Liver (tissue), 9 donors: ENCODE measurements around the gene PHACTR4. TPM values are rescaled to one million over a fixed set of nuclear protein-coding genes. Genes with fewer than 3 reads are reported as not detected.
A peak's percentile ranks its signal among the peaks of the same experiment; 100 is the strongest.
"Not testable (repeated sequence)": the region's sequence is repeated elsewhere in the genome, so short reads cannot be mapped to it uniquely, and the experiment has no call there.

Experiments
- DNase-seq: peaks from one replicate; pipeline ENCODE4 v3.0.0-alpha.2; 2017; ENCODE audit warnings: low spot score
- H3K27ac ChIP-seq, 2 donors: one replicate each; pipeline ENCODE4 v1.7.0; 2013; ENCODE audit warnings: inconsistent platforms in 2 of 2, low read length in 2 of 2, control low read depth in 1 of 2, low read depth in 1 of 2, mild to moderate bottlenecking in 1 of 2
- H3K27me3 ChIP-seq, 4 donors: one replicate each; pipeline versions ENCODE4 v1.6.1 to v1.7.0; 2013; ENCODE audit warnings: low read length in 3 of 4, inconsistent platforms in 1 of 4, mild to moderate bottlenecking in 1 of 4, moderate library complexity in 1 of 4; ENCODE audit not compliant: control insufficient read depth in 4 of 4, insufficient read depth in 4 of 4
- H3K36me3 ChIP-seq, 4 donors: one replicate each; pipeline versions ENCODE4 v1.6.1 to v1.7.0; 2013; ENCODE audit warnings: low read length in 3 of 4, mild to moderate bottlenecking in 3 of 4, low read depth in 1 of 4, moderate library complexity in 1 of 4; ENCODE audit not compliant: control insufficient read depth in 4 of 4, insufficient read depth in 3 of 4
- H3K4me1 ChIP-seq, 4 donors: one replicate each; pipeline versions ENCODE4 v1.6.1 to v1.7.0; 2013; ENCODE audit warnings: low read length in 3 of 4, mild to moderate bottlenecking in 3 of 4, moderate library complexity in 1 of 4; ENCODE audit not compliant: control insufficient read depth in 4 of 4, insufficient read depth in 4 of 4
- H3K4me3 ChIP-seq, 3 donors: one replicate each; pipeline versions ENCODE4 v1.6.1 to v1.7.0; 2013; ENCODE audit warnings: low read length in 3 of 3, control low read depth in 1 of 3, low read depth in 1 of 3, mild to moderate bottlenecking in 1 of 3
- H3K9ac ChIP-seq, 2 donors: one replicate each; pipeline ENCODE4 v1.7.0; 2013; ENCODE audit warnings: low read length in 2 of 2, mild to moderate bottlenecking in 2 of 2, moderate library complexity in 2 of 2, control low read depth in 1 of 2, low read depth in 1 of 2
- H3K9me3 ChIP-seq, 4 donors: one replicate each; pipeline versions ENCODE4 v1.6.1 to v1.7.0; 2013; ENCODE audit warnings: low read length in 3 of 4; ENCODE audit not compliant: control insufficient read depth in 4 of 4
- ATF3 ChIP-seq: IDR thresholded peaks from 2 replicates; pipeline ENCODE4 v1.6.1; 2016; ENCODE audit warnings: antibody characterized with exemption
- CTCF ChIP-seq: fragments of 150-350 bp; IDR thresholded peaks from 2 replicates; pipeline ENCODE4 v1.5.1; 2017; ENCODE audit warnings: improper control_type of control experiment, low read depth, low read length; ENCODE audit not compliant: missing input control
- FOXA1 ChIP-seq: IDR thresholded peaks from 2 replicates; pipeline ENCODE4 v1.6.1; 2016; ENCODE audit warnings: antibody characterized with exemption
- FOXA2 ChIP-seq: IDR thresholded peaks from 2 replicates; pipeline ENCODE4 v1.6.1; 2016; ENCODE audit warnings: antibody characterized with exemption
- GABPA ChIP-seq, 2 donors: IDR thresholded peaks in 1 of 2; conservative IDR thresholded peaks in 1 of 2; 2 replicates each; pipeline ENCODE4 v1.6.1; 2016; ENCODE audit warnings: antibody characterized with exemption in 2 of 2, mild to moderate bottlenecking in 1 of 2, moderate library complexity in 1 of 2
- HNF4A ChIP-seq, 2 donors: conservative IDR thresholded peaks; 2 replicates each; pipeline ENCODE4 v1.6.1; 2016; ENCODE audit warnings: antibody characterized with exemption in 2 of 2, mild to moderate bottlenecking in 2 of 2
- HNF4G ChIP-seq: IDR thresholded peaks from 2 replicates; pipeline ENCODE4 v1.6.1; 2016; ENCODE audit warnings: antibody characterized with exemption
- JUND ChIP-seq, 2 donors: IDR thresholded peaks; 2 replicates each; pipeline ENCODE4 v1.6.1; 2016; ENCODE audit warnings: antibody characterized with exemption in 2 of 2
- MAX ChIP-seq: IDR thresholded peaks from 2 replicates; pipeline ENCODE4 v1.6.1; 2016; ENCODE audit warnings: antibody characterized with exemption
- NR2F2 ChIP-seq: IDR thresholded peaks from 2 replicates; pipeline ENCODE4 v1.6.1; 2016; ENCODE audit warnings: antibody characterized with exemption
- RAD21 ChIP-seq, 2 donors: IDR thresholded peaks; 2 replicates each; pipeline ENCODE4 v1.6.1; 2016; ENCODE audit warnings: antibody characterized with exemption in 2 of 2, mild to moderate bottlenecking in 2 of 2
- RXRA ChIP-seq, 2 donors: IDR thresholded peaks; 2 replicates each; pipeline ENCODE4 v1.6.1; 2017 to 2018; ENCODE audit warnings: antibody characterized with exemption in 2 of 2, mild to moderate bottlenecking in 1 of 2
- SP1 ChIP-seq: IDR thresholded peaks from 2 replicates; pipeline ENCODE4 v1.6.1; 2018; ENCODE audit warnings: antibody characterized with exemption, mild to moderate bottlenecking
- TAF1 ChIP-seq: conservative IDR thresholded peaks from 2 replicates; pipeline ENCODE4 v1.6.1; 2016; ENCODE audit warnings: antibody characterized with exemption, mild to moderate bottlenecking
- YY1 ChIP-seq: IDR thresholded peaks from 2 replicates; pipeline ENCODE4 v1.6.1; 2016; ENCODE audit warnings: antibody characterized with exemption, mild to moderate bottlenecking
- ZBTB33 ChIP-seq: IDR thresholded peaks from 2 replicates; pipeline ENCODE4 v1.6.1; 2016; ENCODE audit warnings: antibody characterized with exemption
- WGBS: extraction: QIAGEN DNeasy Blood & Tissue Kit; methylation state at CpG from one replicate; pipeline ENCODE4 v1.1.7; 2013; 5-methylcytosine and 5-hydroxymethylcytosine counted together
- polyA plus RNA-seq, 2 donors: library from polyadenylated mRNA; stranded (reverse) in 1 of 2; unstranded in 1 of 2; fragments of 200-250 nt in 1 of 2; fragments of >200 nt in 1 of 2; fragmentation: Nextera tagmentation in 1 of 2; extraction: Ambion mirVana in 1 of 2; gene quantifications; one replicate each; pipeline versions ENCODE4 v1.2.1 to v1.2.3, GENCODE V29; 2013 to 2015
- total RNA-seq, 2 donors: library from RNA; depleted of rRNA; stranded (reverse); fragments of >200 nt; gene quantifications; one replicate each; pipeline ENCODE4 v1.2.3, GENCODE V29; 2014
- donor health status: healthy.
- donor health status: healthy.
- donor health status: healthy.
- donor health status: healthy.
- donor health status: healthy.

The PHACTR4 gene
- total and polyA plus RNA-seq, 4 donors = 8.9 to 22.6 (median 10.8) TPM

GRCh38 chr1:28368608-28369007 is 932 bp upstream of the PHACTR4 start:
- DNase-seq, H3K9ac ChIP-seq, H3K9me3 ChIP-seq, H3K36me3 ChIP-seq, H3K27me3 ChIP-seq, H3K4me3 ChIP-seq: not testable (repeated sequence)
- Histone ChIP-seq H3K27ac (peak overlapping the region in 1 of 2 donors; percentile 95), H3K4me1 (peaks cover 7 to 17% (median 14%) of the 10 kb centered on the region in 4 donors)
- 90% methylated on average over 15 of the region's 15 CpGs for WGBS

GRCh38 chr1:28370239-28371009 is 884 bp downstream of the PHACTR4 start:
- H3K9ac ChIP-seq = peak overlapping the region; percentile 75 to 80
- no peaks in the 10 kb centered on the region for H3K9me3 ChIP-seq
- H3K4me1 ChIP-seq = peaks cover 7 to 25% (median 17%) of the 10 kb centered on the region in 4 donors
- no peak for DNase-seq
- TF ChIP-seq YY1 (no peak), ATF3 (peak; percentile 19), NR2F2 (no peak), TAF1 (no peak), HNF4A (conservative IDR thresholded peaks at IDR 0.05) (peak in 1 of 2 donors; percentile 86), CTCF (peak; percentile 15)
- H3K36me3 ChIP-seq = no peaks in the 10 kb centered on the region
- WGBS = 32% methylated on average over 32 of the region's 32 CpGs
- H3K27me3 ChIP-seq = no peaks in the 10 kb centered on the region
- H3K4me3 ChIP-seq = peak overlapping the region; percentile 67 to 90 (median 86)
- H3K27ac ChIP-seq = peak overlapping the region; percentile 86 to 95

GRCh38 chr1:28371010-28371377 is 1.5 kb downstream of the PHACTR4 start:
- Histone ChIP-seq H3K27me3 (no peaks in the 10 kb centered on the region), H3K27ac (no peak overlapping the region), H3K4me3 (peak overlapping the region in 1 of 3 donors; percentile 67), H3K36me3 (no peaks in the 10 kb centered on the region), H3K4me1 (peaks cover 7 to 25% (median 17%) of the 10 kb centered on the region in 4 donors), H3K9ac (no peak overlapping the region), H3K9me3 (no peaks in the 10 kb centered on the region)
- no peak for TF ChIP-seq MAX
- no peak for TF ChIP-seq FOXA2
- TF ChIP-seq HNF4G = no peak
- no peak for TF ChIP-seq SP1
- no peak for TF ChIP-seq YY1
- TF ChIP-seq ATF3 = no peak
- no peak for TF ChIP-seq ZBTB33
- no peak for TF ChIP-seq RAD21 (IDR thresholded peaks at IDR 0.05)
- no peak for TF ChIP-seq TAF1
- no peak for TF ChIP-seq HNF4A (conservative IDR thresholded peaks at IDR 0.05)
- TF ChIP-seq CTCF = no peak
- no peak for TF ChIP-seq FOXA1
- TF ChIP-seq JUND (IDR thresholded peaks at IDR 0.05) = no peak
- no peak for TF ChIP-seq RXRA (IDR thresholded peaks at IDR 0.05)
- no peak for TF ChIP-seq NR2F2
- TF ChIP-seq GABPA (IDR thresholded peaks at IDR 0.05 in 1 of 2, conservative IDR thresholded peaks at IDR 0.05 in 1 of 2) = no peak
- DNase-seq = no peak
- 79% methylated on average over 5 of the region's 5 CpGs for WGBS

GRCh38 chr1:28373450-28373849 is 3.9 kb downstream of the PHACTR4 start:
- not testable (repeated sequence) for H3K9me3 ChIP-seq, DNase-seq, H3K9ac ChIP-seq, H3K27me3 ChIP-seq, H3K4me3 ChIP-seq, H3K27ac ChIP-seq, H3K36me3 ChIP-seq
- WGBS = 87% methylated on average over 7 of the region's 7 CpGs
- peaks cover 7 to 25% (median 17%) of the 10 kb centered on the region in 4 donors for H3K4me1 ChIP-seq
